ENCODE results near the gene SGMS1. TPM values are rescaled to one million over a fixed set of nuclear protein-coding genes. Genes with fewer than 3 reads are reported as not detected.
A peak's percentile ranks its signal among the peaks of the same experiment; 100 is the strongest.
"Not testable (repeated sequence)": the region's sequence is repeated elsewhere in the genome, so short reads cannot be mapped to it uniquely, and the experiment has no call there.

The SGMS1 gene
- total RNA-seq, 1 donor, result 61.2 TPM

DNA sequence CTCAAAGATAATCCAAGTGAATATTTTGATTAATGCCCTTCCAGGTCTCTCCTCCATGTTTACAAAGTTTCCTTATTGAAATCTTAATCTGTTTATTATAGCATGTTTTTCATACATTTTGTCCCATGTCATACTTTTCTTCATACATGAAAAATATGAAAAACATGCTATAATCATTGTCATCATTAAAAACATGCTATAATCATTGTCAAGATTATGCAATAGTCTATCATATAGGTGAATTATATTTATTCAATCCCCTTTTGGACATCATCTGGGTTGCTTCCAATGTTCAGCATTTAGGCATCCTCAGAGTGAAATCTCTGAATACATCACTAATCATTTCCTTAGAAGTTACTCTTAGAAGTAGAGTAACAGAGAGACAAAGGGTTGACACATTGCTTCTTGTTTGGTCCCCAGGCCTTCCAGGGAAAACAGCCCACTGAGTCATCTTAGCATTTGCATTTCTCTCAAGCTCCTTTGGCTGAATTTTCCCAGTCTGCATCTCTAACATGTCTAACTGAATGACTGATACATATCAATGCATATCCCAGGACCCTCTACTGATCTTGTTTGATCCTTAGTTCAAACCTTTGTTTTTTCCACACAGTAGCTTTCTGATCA is 87.0 kb downstream of the SGMS1 start:
- DNase-seq (ENCODE audit: low read depth), result no peak
- no peak overlapping the region for H3K4me3 ChIP-seq (ENCODE audit: low read depth, low read length)
- TF ChIP-seq CTCF (IDR thresholded peaks at IDR 0.05; ENCODE audit: insufficient read depth, low read length), result no peak

DNA sequence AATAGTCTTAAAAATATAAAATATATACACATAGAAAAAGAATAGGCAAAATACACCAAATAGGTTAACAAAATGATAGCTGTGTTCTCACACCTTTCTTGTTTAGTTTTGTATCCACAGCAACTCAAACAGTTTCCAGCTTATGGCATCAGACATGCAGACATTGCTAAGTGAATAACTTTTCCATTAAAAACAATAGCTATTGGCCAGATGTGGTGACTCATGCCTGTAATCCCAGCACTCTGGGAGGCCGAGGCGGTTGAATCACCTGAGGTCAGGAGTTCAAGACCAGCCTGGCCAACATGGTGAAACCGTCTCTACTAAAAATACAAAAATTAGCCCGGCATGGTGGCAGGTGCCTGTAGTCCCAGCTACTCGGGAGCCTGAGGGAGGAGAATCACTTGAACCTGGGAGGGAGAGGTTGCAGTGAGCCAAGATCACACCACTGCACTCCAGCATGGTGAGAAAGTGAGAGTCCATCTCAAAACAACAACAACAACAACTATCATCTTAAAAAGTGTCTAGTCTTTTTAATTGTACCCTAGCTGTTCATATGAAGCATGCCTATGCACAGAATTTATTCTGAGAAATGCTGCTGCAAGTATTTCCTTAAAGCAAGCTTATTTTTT is 88.9 kb downstream of the SGMS1 start:
- peak; percentile 87 for DNase-seq (ENCODE audit: low read depth)
- H3K4me3 ChIP-seq (ENCODE audit: low read depth, low read length), result not testable (repeated sequence)

DNA sequence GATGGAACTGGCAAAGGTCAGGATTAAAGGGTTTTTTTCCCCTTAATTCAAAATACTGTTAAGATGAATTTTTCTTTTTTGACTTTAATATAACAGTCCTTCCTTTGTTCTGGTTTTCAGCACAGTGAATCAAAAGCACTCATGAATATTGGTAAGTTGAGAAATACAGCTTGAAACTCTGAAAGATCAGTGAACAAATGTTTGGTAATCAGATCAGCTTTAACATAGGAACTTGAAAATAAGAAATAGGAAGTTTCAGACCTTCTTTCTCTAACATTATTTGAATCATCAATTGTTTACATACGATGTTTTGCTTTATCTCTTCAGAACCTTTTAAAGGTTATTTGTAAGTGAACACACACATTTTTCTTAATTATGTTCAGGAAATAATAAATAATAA is 90.5 kb downstream of the SGMS1 start:
- no peak for DNase-seq (ENCODE audit: low read depth)
- no peak for TF ChIP-seq CTCF (IDR thresholded peaks at IDR 0.05; ENCODE audit: insufficient read depth, low read length)

GRCh38 chr10:50531388-50532077 is 92.2 kb downstream of the SGMS1 start:
- H3K4me3 ChIP-seq (ENCODE audit: low read depth, low read length), result no peak overlapping the region
- no peak for DNase-seq (ENCODE audit: low read depth)
- TF ChIP-seq CTCF (IDR thresholded peaks at IDR 0.05; ENCODE audit: insufficient read depth, low read length), result no peak

More for the DNA sequence above, 90.5 kb downstream of the SGMS1 start:
- H3K4me3 ChIP-seq (ENCODE audit: low read depth, low read length), result no peak overlapping the region

DNA sequence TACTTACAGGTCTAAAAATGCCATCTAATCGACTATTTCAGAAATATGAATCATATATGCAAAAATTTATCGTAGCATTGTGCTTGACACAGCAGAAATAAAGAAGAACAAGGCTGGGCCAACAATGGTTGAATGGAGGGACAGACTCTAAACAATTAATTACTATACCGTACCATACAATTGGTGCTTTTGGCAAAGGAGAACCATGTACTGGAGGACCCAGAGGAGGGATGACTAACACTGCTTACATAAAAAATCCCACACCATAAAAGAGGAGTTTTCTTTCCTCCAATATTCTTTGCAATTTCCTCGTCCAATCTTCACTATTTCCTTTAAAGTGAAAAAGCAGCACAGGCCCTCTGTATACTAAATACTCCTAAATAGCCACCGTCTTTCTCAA is 94.1 kb downstream of the SGMS1 start:
- H3K4me3 ChIP-seq (ENCODE audit: low read depth, low read length), result no peak overlapping the region
- TF ChIP-seq CTCF (IDR thresholded peaks at IDR 0.05; ENCODE audit: insufficient read depth, low read length), result no peak
- no peak for DNase-seq (ENCODE audit: low read depth)

GRCh38 chr10:50528206-50528605 is 95.5 kb downstream of the SGMS1 start:
- TF ChIP-seq CTCF (IDR thresholded peaks at IDR 0.05; ENCODE audit: insufficient read depth, low read length), result no peak
- no peak overlapping the region for H3K4me3 ChIP-seq (ENCODE audit: low read depth, low read length)
- no peak for DNase-seq (ENCODE audit: low read depth)

DNA sequence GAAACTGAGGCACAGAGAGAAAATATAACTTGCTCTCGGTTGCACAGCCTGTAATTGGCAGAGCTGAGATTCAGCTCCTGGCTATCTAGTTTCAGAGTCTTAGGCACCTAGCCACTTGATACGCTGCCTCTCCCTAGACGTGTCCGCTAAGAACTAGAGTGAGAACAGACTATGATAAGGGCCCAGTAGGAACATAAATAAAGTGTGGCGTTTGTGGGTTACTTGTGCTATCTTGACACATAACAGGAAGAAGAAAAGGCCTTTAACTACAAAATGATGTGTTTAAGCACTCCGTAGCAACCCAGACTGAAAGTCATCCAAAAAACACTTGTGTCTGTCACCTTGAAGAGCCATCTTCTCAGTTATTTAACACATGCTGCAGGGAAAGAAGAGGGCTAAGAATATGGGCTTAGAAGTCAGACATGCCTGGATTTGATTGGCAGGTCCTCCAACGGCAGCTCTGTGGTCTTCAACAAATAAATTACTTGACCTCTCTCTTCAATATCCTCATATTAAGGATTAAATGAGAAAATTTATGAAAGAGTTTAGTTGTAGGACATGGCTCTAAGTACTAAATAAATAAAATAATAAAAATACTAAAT is 96.2 kb downstream of the SGMS1 start:
- TF ChIP-seq CTCF (IDR thresholded peaks at IDR 0.05; ENCODE audit: insufficient read depth, low read length), result no peak
- H3K4me3 ChIP-seq (ENCODE audit: low read depth, low read length), result no peak overlapping the region
- no peak for DNase-seq (ENCODE audit: low read depth)

Data from fibroblast of the aortic adventitia (primary cell).